ENCODE measurements around the gene ALDH1L2.

DNA sequence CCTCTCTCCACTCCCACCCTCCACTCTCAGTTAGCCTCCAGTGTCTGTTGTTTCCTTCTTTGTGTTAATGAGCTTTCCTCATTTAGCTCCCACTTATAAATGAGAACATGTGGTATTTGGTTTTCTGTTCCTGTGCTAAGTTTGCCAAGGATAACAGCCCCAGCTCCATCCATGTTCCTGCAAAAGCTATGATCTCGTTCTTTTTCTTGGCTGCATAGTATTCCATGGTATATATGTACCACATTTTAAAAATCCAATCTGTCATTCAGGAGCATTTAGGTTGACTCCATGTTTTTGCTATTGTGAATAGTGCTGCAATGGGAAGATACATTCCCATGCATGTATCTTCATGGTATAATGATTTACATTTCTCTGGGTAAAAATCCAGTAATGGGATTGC is 20.5 kb upstream of the ALDH1L2 start:
- no peak for TF ChIP-seq ZNF324 (tag by site-specific recombination; IDR thresholded peaks at IDR 0.05)
- TF ChIP-seq, protein P1, sequence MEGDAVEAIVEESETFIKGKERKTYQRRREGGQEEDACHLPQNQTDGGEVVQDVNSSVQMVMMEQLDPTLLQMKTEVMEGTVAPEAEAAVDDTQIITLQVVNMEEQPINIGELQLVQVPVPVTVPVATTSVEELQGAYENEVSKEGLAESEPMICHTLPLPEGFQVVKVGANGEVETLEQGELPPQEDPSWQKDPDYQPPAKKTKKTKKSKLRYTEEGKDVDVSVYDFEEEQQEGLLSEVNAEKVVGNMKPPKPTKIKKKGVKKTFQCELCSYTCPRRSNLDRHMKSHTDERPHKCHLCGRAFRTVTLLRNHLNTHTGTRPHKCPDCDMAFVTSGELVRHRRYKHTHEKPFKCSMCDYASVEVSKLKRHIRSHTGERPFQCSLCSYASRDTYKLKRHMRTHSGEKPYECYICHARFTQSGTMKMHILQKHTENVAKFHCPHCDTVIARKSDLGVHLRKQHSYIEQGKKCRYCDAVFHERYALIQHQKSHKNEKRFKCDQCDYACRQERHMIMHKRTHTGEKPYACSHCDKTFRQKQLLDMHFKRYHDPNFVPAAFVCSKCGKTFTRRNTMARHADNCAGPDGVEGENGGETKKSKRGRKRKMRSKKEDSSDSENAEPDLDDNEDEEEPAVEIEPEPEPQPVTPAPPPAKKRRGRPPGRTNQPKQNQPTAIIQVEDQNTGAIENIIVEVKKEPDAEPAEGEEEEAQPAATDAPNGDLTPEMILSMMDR (tag by site-specific recombination; IDR thresholded peaks at IDR 0.05): no peak
- TF ChIP-seq, protein P2, sequence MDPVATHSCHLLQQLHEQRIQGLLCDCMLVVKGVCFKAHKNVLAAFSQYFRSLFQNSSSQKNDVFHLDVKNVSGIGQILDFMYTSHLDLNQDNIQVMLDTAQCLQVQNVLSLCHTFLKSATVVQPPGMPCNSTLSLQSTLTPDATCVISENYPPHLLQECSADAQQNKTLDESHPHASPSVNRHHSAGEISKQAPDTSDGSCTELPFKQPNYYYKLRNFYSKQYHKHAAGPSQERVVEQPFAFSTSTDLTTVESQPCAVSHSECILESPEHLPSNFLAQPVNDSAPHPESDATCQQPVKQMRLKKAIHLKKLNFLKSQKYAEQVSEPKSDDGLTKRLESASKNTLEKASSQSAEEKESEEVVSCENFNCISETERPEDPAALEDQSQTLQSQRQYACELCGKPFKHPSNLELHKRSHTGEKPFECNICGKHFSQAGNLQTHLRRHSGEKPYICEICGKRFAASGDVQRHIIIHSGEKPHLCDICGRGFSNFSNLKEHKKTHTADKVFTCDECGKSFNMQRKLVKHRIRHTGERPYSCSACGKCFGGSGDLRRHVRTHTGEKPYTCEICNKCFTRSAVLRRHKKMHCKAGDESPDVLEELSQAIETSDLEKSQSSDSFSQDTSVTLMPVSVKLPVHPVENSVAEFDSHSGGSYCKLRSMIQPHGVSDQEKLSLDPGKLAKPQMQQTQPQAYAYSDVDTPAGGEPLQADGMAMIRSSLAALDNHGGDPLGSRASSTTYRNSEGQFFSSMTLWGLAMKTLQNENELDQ (tag by site-specific recombination; IDR thresholded peaks at IDR 0.05; ENCODE audit: low read depth): no peak

Measured in HEK293 (cell line).